Stimulated activated CD8-positive, alpha-beta memory T cell treated with anti-CD3 and anti-CD28 coated beads, Interleukin-4, amount 100 ng/mL, for 24 hours (primary cell): ENCODE data around the gene RASGEF1C.
"Not testable (repeated sequence)": the region's sequence is repeated elsewhere in the genome, so short reads cannot be mapped to it uniquely, and the experiment has no call there.

Experiments
- DNase-seq: peaks from one replicate; pipeline ENCODE4 v3.0.0-alpha.2; 2020; ENCODE audit warnings: low read depth

Gene RASGEF1C

DNA sequence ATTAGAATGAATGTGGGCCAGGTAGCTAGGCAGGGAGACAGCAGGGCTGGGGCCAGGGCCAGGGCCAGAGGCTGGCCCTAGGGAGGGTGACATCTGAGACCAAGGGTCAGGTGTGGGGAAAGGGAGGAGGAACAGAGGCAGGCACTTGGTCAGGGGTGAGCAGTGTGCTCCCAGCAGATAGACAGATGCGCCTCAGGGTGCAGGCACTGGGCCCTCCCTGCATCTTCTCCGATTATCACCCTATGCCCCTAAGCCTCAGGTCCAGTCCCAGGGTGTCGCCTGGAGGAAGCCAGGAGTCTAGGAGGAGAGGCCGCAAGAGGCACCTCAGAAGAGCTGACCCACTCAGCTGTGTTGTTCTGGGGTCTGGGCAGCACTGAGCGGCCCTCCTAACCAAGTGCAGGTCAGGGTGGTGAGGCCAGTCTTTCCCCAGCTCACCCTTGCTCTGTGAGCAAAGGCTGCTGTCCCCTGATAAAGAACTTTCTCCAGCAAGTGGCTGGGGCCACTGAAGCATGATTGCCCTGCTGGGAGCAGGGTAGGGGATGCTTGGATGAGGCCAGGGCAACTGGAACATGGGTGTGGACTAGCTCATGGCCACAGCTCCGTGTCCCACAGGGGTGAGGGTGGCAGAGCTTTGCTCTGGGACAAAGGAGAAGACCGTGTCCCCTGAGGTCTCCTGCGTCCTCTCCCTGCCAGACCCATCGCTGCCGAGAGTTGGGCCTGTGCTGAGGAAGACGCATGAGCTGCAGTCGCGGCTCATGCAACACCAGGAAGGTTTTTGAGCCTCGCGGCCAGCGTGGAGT, 2.1 kb upstream of the RASGEF1C start:
- no peak for DNase-seq

GRCh38 chr5:180210077-180210476, 1.1 kb upstream of the RASGEF1C start:
- DNase-seq: not testable (repeated sequence)

GRCh38 chr5:180208435-180209081, 453 bp downstream of the RASGEF1C start:
- peak; percentile 4 for DNase-seq

- no peak for DNase-seq
Measured at GRCh38 chr5:180208038-180208434, 975 bp downstream of the RASGEF1C start.

- no peak for DNase-seq
Measured at GRCh38 chr5:180207593-180207992, 1.4 kb downstream of the RASGEF1C start.

DNA sequence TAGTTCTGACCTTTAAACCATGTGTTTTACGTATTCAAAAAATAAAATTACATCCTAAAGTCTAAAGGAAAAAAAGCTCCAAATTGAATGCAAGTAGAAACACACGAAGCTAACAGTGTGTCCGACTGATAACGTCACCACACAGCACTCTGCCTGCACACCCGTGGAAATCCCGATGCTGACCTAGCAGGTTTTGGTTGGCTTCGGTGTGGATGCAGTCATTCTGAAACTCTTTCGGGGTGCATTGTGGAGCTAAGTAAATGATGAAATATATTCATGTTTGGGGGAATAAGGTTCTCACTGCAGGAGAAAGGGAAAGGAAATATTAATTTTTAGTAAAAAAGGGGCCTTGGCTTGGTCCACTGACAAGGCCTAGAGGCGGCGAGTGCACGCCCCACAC, 2.0 kb downstream of the RASGEF1C start:
- no peak for DNase-seq

- DNase-seq: no peak
Measured at GRCh38 chr5:180205916-180206315, 3.1 kb downstream of the RASGEF1C start.

- DNase-seq: no peak
Measured at GRCh38 chr5:180204276-180204819, 4.7 kb downstream of the RASGEF1C start.

GRCh38 chr5:180202939-180203573, 6.0 kb downstream of the RASGEF1C start:
- no peak for DNase-seq

DNA sequence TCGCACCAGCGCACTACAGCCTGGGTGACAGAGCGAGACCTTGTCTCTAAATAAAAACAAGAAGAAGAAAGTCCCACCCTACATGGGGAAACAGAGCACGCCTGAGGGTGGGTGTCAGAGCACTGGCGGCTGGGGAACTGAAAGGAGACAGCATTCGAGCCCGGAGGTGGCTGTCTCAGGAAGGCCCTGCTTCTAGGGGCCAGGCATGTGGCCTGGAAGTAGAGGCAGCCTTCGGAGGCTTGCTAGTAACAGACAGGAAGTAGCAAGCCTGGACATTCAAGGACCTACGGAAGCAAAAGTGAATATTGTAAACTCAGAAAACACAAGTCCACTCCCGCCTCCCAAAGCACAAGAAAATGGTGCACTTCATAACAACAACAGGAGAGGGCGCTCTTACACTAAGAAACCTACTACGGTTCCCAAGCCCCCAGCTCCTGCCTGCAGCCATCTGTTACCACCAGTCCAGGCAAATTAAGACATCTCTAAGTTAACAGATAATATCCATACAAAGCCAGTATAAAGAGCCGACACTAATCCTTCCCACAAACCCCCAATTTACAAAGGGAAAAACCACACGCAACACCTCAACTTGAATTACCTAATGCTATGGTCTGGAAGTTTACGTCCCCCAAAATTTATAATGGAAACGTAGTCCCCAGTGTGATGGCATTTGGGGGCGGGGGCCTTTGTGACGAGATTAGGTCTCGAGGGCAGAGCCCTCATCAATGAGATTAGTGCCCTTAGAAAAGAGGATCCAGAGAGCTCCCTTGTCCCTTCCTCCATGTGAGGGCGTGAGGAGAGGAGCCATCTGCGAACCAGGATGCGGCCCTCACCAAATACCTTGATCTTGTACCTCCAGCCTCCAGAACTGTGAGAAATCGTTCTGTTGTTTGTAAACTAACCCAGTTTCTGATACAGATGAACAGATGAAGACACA, 7.7 kb downstream of the RASGEF1C start:
- no peak for DNase-seq

DNA sequence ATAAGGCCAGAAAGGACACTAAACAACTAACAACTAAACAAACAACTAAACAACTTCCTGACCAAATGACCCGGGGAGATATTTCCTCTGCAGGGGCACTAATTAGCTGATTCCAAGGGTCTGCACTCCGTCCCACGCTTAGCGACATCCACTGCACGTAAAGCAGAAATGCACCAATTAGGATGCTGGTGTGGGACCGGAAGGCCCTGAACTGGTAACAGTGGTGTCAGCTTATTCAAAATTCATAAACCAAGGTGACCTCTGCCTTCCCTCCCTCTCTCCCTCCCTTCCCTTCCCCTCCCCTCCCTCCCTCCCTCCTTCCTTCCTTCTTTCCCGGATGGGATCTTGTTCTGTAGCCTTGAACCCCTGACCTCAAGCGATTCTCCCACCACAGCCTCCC, 9.6 kb downstream of the RASGEF1C start:
- DNase-seq: no peak

DNA sequence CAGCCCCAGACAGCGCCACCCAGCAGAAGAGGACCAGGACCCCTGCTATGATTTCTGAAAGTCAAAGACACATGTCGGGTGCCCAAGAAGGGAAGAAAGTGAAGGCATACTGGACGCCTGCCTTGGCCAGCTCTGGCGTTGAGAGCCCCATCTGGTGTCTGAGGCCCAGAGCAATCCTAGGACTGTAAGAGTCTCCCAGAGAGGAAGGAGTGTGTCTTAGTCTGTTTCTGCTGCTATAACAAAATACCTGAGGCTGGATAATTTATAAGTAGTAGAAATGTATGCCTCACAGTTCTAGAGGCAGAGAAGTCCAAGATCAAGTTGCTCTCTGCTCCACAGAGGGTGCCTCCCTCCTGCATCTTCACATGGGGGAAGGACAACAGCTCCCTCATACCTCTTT, 10.8 kb downstream of the RASGEF1C start:
- no peak for DNase-seq

DNA sequence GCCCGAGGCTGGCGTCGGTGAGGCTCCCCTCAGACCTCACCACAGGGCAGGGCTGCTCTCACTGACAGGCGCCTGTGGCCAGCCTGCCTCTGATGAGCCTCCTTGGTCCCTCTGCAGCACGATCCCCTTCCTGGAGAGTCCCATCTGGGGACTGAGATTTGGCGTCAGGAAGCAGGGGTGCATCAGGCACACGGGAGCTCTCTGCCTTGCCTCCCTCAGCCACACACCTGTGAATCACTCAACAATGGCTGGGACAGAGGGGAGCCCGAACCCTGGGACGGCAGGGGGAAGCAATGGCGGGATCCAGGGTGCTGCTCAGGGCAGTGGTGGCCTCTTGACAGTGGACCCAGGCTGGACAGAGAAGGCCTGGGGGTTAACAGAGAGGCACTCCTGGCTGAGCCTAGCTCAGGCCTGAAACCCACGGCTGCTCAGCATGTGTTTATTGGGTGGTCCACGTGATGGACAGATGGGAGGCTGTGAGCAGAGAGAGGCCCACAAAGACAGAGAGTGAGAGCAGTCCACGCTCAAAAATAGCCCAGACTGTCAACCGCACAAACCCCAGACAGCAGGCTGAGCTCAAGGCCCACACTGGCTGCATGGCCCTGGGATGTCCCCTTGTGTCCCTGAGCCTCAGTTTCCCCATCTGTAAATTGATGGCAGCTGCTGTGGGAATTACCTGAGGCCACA, 11.9 kb downstream of the RASGEF1C start:
- DNase-seq: no peak

DNA sequence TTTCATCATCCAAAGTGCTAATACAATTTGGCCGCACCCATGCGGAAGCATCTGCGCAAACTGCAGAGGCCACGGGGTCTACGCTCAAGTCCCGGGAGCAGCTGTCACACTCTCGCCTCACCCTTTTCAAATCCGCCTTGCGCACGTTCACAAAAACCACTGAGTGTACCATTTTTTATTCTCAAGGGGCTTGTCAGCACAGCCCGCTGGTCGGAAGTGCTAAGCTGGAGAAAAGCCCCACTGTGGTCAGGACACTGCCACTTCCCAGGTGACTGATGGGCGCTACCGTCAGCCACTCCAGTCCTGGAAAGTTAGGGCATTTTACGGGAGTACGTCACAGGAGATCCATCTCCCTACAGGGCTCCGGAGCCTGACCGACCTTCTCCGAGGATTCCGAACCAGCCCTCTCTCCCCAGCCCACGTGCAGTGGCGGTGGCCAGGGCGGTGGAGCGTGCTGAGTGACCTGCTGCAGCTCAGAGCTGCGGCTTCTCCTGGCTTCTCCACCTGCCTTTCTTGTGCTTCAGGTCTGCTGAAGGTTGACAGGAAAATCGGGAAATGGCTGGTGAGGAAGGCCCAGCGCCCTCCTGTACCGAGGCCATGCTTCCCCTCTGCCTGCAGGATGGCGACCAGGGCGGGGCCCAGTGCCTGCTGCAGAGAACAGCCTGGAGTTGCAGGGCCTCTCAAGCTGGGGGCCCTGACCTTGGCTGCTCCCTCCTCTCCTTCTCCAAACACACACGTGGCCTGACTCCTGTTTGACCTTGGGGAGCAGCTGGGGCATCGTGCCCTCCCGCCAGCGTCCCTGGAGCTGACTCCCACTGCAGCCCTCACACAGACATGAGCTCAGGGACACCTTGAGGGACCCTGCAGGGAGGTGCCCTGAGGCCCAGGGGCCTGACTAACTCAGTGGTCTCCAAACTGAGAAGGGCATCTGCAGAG, 14.3 kb downstream of the RASGEF1C start:
- no peak for DNase-seq

GRCh38 chr5:180193749-180194375, 15.1 kb downstream of the RASGEF1C start:
- no peak for DNase-seq

GRCh38 chr5:180191716-180192115, 17.3 kb downstream of the RASGEF1C start:
- no peak for DNase-seq

DNA sequence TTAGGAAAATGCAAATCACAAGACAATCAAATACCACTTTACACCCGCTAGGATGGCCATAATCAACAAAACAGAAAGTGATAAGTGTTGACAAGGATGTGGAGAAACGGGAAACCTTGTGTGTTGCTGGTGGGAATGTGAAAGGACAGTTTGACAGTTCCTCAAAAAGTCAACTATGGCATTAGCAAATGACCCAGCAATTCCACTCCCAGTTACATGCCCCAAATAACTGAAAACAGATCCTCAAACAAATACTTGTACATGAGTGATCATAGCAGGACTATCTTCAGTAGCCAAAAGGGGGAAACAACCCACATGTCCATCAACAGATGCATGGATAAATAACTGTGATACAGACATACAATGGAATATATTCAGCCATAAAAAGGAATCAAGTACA, 21.2 kb downstream of the RASGEF1C start:
- no peak for DNase-seq

DNA sequence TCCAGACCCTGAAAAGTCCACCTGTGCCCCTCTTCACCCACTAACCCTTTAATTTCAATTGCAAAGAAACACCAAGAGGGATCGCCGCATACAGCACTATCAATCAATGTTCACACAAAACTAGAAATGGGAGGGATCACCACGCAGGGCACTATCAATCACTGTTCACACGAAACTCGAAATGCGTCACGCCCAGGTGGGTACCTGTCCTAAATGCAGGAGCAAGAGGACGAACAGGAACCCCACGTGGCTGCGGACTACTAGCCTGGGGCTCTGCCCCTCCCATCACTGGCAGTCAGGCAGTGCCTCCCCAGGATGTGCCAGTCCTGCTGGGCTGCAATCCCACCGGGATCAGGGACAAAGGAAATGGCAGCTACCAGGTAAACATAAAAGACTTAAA, 28.2 kb downstream of the RASGEF1C start:
- DNase-seq: no peak

DNA sequence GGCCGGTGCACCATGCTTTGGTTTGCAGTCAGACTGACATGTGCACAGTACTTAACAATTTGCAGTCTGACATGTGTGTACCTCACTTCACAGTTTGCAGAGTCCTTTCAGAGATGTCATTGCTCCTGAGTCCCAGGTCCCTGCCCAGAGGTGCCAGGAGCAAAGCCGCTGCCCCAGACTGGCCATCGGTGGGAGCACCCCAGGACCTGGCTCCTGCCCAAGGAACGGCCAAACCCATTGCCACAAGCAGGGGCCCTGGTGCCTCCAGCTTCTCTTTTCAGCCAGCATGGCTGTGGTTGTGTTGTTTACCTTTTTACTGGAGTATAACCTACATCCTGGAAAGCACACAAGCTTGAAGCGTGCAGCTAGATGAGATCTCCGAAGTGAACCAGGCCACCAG, 28.6 kb downstream of the RASGEF1C start:
- DNase-seq: no peak
